Calu3 (cell line): ENCODE data around the gene IRX3. TPM values are rescaled to one million over a fixed set of nuclear protein-coding genes. Genes with fewer than 3 reads are reported as not detected.

ENCODE experiments used
- BruUV-seq: library from RNA; stranded (reverse); fragments of 400-500 nt; replicated peaks from 2 replicates; lab custom pipeline; 2021; lab: Mats Ljungman, UMichigan
- CTCF ChIA-PET: fragments of 300-600 bp; sonication (Branson Sonifier 250); formaldehyde crosslinking; loops from one replicate; lab custom pipeline; 2022; ENCODE audit warnings: antibody characterized with exemption; lab: Charles Lee
- DNase-seq: peaks from one replicate; pipeline ENCODE4 v3.0.0; 2022
- H3K27ac Mint-ChIP-seq: one replicate; pipeline ENCODE4 v1.8.0; 2022; ENCODE audit warnings: mixed read lengths; ENCODE audit not compliant: unreplicated experiment
- H3K27me3 Mint-ChIP-seq: one replicate; pipeline ENCODE4 v1.8.0; 2022; ENCODE audit warnings: mixed read lengths; ENCODE audit not compliant: unreplicated experiment
- H3K36me3 Mint-ChIP-seq: one replicate; pipeline ENCODE4 v1.8.0; 2022; ENCODE audit warnings: mild to moderate bottlenecking, moderate library complexity, mixed read lengths; ENCODE audit not compliant: insufficient read depth, unreplicated experiment
- H3K4me1 Mint-ChIP-seq: one replicate; pipeline ENCODE4 v1.8.0; 2022; ENCODE audit warnings: mild to moderate bottlenecking, low read depth, mixed read lengths; ENCODE audit not compliant: unreplicated experiment
- H3K4me3 Mint-ChIP-seq: one replicate; pipeline ENCODE4 v1.8.0; 2022; ENCODE audit warnings: mild to moderate bottlenecking, low read depth, moderate library complexity, mixed read lengths; ENCODE audit not compliant: unreplicated experiment
- H3K9me3 Mint-ChIP-seq: one replicate; pipeline ENCODE4 v1.8.0; 2022; ENCODE audit warnings: low read depth, mixed read lengths; ENCODE audit not compliant: unreplicated experiment
- intact Hi-C: fragments of 100-400 bp; cut with micrococcal nuclease; formaldehyde crosslinking; loops from one replicate; pipeline ENCODE4 v1.10.0; 2022; ENCODE audit not compliant: unreplicated experiment
- total RNA-seq: library from RNA; stranded (reverse); gene quantifications from 2 replicates; pipeline ENCODE4 v1.2.3, GENCODE V29; 2022
- TF ChIP-seq, protein P1 (sequence below): fragments of 200-600 bp; IDR thresholded peaks from one replicate; pipeline ENCODE4 v1.8.0; 2022; ENCODE audit warnings: antibody characterized with exemption; ENCODE audit not compliant: unreplicated experiment

The IRX3 gene
- total RNA-seq, 1 experiment from 2014 or later: 5.7 TPM

DNA sequence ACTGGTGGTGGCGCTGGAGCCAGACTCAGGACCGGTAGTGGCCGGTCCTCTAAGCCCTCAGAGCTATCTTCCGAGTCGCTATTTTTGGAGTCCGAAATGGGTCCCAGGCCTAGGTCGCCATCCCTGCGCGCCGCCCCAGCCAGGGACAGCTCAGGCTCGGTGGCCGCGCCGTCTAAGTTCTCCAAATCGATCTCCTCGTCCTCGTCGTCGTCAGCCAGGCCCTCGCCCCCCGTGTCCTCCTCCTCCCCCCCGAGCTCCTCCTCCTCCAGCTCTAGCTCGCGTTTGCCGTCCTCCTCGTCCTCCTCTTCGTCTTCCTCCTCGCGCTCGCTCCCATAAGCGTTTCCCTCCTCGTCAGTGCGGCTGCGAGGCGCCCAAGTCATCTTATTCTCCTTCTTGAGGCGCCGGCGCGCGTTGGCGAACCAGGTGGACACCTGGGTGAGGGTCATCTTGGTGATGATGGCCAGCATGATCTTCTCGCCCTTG is 1.6 kb downstream of the IRX3 start:
- CTCF ChIA-PET: interaction anchor here (1.1 kb wide), 1 partner anchor 406 kb away, joined by 3 read pairs; no protein-coding TSS in a partner anchor
- H3K9me3 Mint-ChIP-seq: no peaks in the 10 kb centered on the region
- H3K27me3 Mint-ChIP-seq: peaks cover 52% of the 10 kb centered on the region
- intact Hi-C loops: loop anchor here (2.0 to 10.0 kb wide), 4 partner anchors 390 to 672 kb away; no protein-coding TSS in a partner anchor
- BruUV-seq: no TSS peak
- TF ChIP-seq, protein P1, sequence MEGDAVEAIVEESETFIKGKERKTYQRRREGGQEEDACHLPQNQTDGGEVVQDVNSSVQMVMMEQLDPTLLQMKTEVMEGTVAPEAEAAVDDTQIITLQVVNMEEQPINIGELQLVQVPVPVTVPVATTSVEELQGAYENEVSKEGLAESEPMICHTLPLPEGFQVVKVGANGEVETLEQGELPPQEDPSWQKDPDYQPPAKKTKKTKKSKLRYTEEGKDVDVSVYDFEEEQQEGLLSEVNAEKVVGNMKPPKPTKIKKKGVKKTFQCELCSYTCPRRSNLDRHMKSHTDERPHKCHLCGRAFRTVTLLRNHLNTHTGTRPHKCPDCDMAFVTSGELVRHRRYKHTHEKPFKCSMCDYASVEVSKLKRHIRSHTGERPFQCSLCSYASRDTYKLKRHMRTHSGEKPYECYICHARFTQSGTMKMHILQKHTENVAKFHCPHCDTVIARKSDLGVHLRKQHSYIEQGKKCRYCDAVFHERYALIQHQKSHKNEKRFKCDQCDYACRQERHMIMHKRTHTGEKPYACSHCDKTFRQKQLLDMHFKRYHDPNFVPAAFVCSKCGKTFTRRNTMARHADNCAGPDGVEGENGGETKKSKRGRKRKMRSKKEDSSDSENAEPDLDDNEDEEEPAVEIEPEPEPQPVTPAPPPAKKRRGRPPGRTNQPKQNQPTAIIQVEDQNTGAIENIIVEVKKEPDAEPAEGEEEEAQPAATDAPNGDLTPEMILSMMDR: no peak
- H3K4me3 Mint-ChIP-seq: peak overlapping the region; percentile 78
- H3K36me3 Mint-ChIP-seq: peaks cover 38% of the 10 kb centered on the region
- no peak for DNase-seq
- peaks cover 8% of the 10 kb centered on the region for H3K4me1 Mint-ChIP-seq
- H3K27ac Mint-ChIP-seq: no peak overlapping the region

GRCh38 chr16:54284319-54284930 is 2.2 kb downstream of the IRX3 start:
- Mint-ChIP-seq H3K36me3 (peaks cover 38% of the 10 kb centered on the region), H3K9me3 (no peaks in the 10 kb centered on the region), H3K27ac (no peak overlapping the region), H3K27me3 (peaks cover 48% of the 10 kb centered on the region), H3K4me1 (peaks cover 8% of the 10 kb centered on the region), H3K4me3 (peak overlapping the region; percentile 78)
- TF ChIP-seq, protein P1: no peak
- peak; percentile 60 for DNase-seq
- intact Hi-C loops: loop anchor here (2.0 to 10.0 kb wide), 4 partner anchors 390 to 673 kb away; no protein-coding TSS in a partner anchor
- CTCF ChIA-PET: interaction anchor here (1.1 kb wide), 1 partner anchor 405 kb away, joined by 3 read pairs; no protein-coding TSS in a partner anchor
- BruUV-seq: no TSS peak

GRCh38 chr16:54283725-54284318 is 2.8 kb downstream of the IRX3 start:
- Mint-ChIP-seq H3K4me3 (peak overlapping the region; percentile 78), H3K4me1 (peaks cover 8% of the 10 kb centered on the region), H3K27ac (no peak overlapping the region), H3K27me3 (peaks cover 48% of the 10 kb centered on the region), H3K9me3 (no peaks in the 10 kb centered on the region), H3K36me3 (peaks cover 38% of the 10 kb centered on the region)
- intact Hi-C loops: loop anchor here (2.0 to 10.0 kb wide), 4 partner anchors 389 to 673 kb away; no protein-coding TSS in a partner anchor
- TF ChIP-seq, protein P1: no peak
- no peak for DNase-seq
- CTCF ChIA-PET: interaction anchor here (1.1 kb wide), 1 partner anchor 404 kb away, joined by 3 read pairs; no protein-coding TSS in a partner anchor
- no TSS peak for BruUV-seq

DNA sequence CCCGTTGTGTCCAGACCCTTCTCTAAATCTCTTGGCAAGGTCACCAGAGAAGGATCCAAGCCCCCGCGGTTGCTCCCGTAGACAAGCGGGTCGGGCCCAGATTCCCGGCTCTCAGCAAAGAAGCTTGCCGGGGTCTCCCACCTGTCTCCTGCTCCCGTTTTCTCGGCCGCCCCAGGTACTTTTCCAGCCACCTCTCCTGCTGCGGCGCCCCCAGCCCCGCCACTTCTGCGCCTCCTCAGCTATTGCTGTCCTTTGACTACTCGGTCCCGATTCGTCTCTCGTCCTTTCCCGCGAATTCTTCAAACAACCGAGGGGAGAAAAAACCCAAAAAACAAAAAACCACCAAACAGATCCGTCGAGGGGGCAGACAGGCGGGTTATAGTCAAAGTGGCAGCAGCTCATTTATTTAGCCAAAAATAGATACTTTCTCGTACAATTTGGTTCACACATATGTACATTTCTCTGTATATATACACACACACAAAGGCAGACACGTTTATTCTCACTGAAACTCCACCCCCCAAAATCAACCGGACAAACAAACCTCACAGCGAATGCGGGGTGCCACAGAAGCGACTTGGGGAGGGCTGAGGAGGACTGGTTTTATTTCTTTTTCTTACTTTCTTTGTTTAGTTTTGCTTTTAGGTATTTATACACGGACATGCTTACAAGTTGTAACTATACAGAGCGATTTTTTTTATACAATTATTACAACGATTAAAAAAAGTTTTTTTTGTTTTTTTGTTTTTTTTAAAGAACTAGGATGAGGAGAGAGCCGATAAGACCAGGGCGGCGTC is 3.5 kb downstream of the IRX3 start:
- CTCF ChIA-PET: interaction anchor here (0.7 to 1.2 kb wide), 4 partner anchors 12 to 734 kb away, joined by 3 to 5 read pairs (median 4); no protein-coding TSS in a partner anchor

More for the DNA sequence above, 3.5 kb downstream of the IRX3 start:
- Mint-ChIP-seq H3K36me3 (peaks cover 38% of the 10 kb centered on the region), H3K9me3 (no peaks in the 10 kb centered on the region), H3K27me3 (peaks cover 48% of the 10 kb centered on the region), H3K4me3 (peak overlapping the region; percentile 78), H3K27ac (no peak overlapping the region), H3K4me1 (peaks cover 8% of the 10 kb centered on the region)
- TF ChIP-seq, protein P1: no peak
- BruUV-seq: TSS peak; percentile 74
- DNase-seq: no peak
- intact Hi-C loops: loop anchor here (5.0 to 10.0 kb wide), 3 partner anchors 388 to 674 kb away; no protein-coding TSS in a partner anchor
